DND-41 (cell line): ENCODE results near the gene OR51B6.

Experiments
- CTCF ChIP-seq: IDR thresholded peaks from 2 replicates; pipeline ENCODE4 v1.5.1; 2012; ENCODE audit warnings: borderline replicate concordance, low read length, moderate library complexity, mild to moderate bottlenecking; ENCODE audit not compliant: poor library complexity, severe bottlenecking; ENCODE audit errors: extremely low read depth
- EZH2 ChIP-seq: IDR thresholded peaks from 3 replicates; pipeline ENCODE4 v1.6.1; 2012; ENCODE audit warnings: borderline replicate concordance, low read depth, mild to moderate bottlenecking, moderate library complexity, low read length, inconsistent platforms; ENCODE audit not compliant: severe bottlenecking

- no peak for TF ChIP-seq CTCF
- no peak for TF ChIP-seq EZH2
These were observed 17.3 kb downstream of the OR51B6 start for GRCh38 chr11:5368502-5369043.
